SKM-1 treated with dmso at 0.1 percent for 144 hours (cell line): ENCODE results near the gene GJB4.
"Not testable (repeated sequence)": the region's sequence is repeated elsewhere in the genome, so short reads cannot be mapped to it uniquely, and the experiment has no call there.

Experiments used
- DNase-seq: peaks from one replicate; lab custom pipeline; 2025; ENCODE audit not compliant: unreplicated experiment; lab: John Stamatoyannopoulos, UW

GJB4 gene

GRCh38 chr1:34759503-34760357 lies at the start of gene GJB4:
Gene GJB4, plus strand, starts transcription at chr1:34759740. Its CDS starts 1,515 bp downstream, at chr1:34761255.
- no peak for DNase-seq

- no peak for DNase-seq
These were observed 48.7 kb upstream of the GJB4 start for GRCh38 chr1:34710812-34711211.

GRCh38 chr1:34711485-34711884 lies 48.1 kb upstream of the GJB4 start:
- DNase-seq: no peak

GRCh38 chr1:34712007-34712688 lies 47.4 kb upstream of the GJB4 start:
- no peak for DNase-seq

- DNase-seq: no peak
These were observed 46.1 kb upstream of the GJB4 start for GRCh38 chr1:34713443-34713842.

GRCh38 chr1:34714386-34714785 lies 45.2 kb upstream of the GJB4 start:
- DNase-seq: no peak

- DNase-seq: no peak
These were observed 44.4 kb upstream of the GJB4 start for GRCh38 chr1:34715139-34715538.

- no peak for DNase-seq
These were observed 38.3 kb upstream of the GJB4 start for GRCh38 chr1:34721241-34721640.

- DNase-seq: no peak
These were observed 37.7 kb upstream of the GJB4 start for GRCh38 chr1:34721646-34722355.

GRCh38 chr1:34726861-34727260 lies 32.7 kb upstream of the GJB4 start:
- DNase-seq: no peak

GRCh38 chr1:34730485-34730884 lies 29.1 kb upstream of the GJB4 start:
- no peak for DNase-seq

GRCh38 chr1:34732831-34733230 lies 26.7 kb upstream of the GJB4 start:
- DNase-seq: not testable (repeated sequence)

GRCh38 chr1:34736692-34737091 lies 22.8 kb upstream of the GJB4 start:
- DNase-seq: no peak

- not testable (repeated sequence) for DNase-seq
These were observed 22.3 kb upstream of the GJB4 start for GRCh38 chr1:34737236-34737635.

- no peak for DNase-seq
These were observed 19.9 kb upstream of the GJB4 start for GRCh38 chr1:34739613-34740012.

GRCh38 chr1:34740161-34740868 lies 19.2 kb upstream of the GJB4 start:
- DNase-seq: no peak

- peak; percentile 26 for DNase-seq
These were observed 16.8 kb upstream of the GJB4 start for GRCh38 chr1:34742667-34743270.

- DNase-seq: no peak
These were observed 15.8 kb upstream of the GJB4 start for GRCh38 chr1:34743775-34744174.

GRCh38 chr1:34744851-34745250 lies 14.7 kb upstream of the GJB4 start:
- DNase-seq: no peak

GRCh38 chr1:34745666-34746065 lies 13.9 kb upstream of the GJB4 start:
- no peak for DNase-seq

- no peak for DNase-seq
These were observed 13.4 kb upstream of the GJB4 start for GRCh38 chr1:34746101-34746500.
